DMS79 (cell line): ENCODE data around the gene SYTL1.

Source experiments
- DNase-seq: peaks from one replicate; lab custom pipeline; 2025; lab: John Stamatoyannopoulos, UW

The SYTL1 gene

GRCh38 chr1:27348861-27349783 lies 7.3 kb downstream of the SYTL1 start:
- DNase-seq = peak; percentile 73

GRCh38 chr1:27349784-27350662 lies 8.2 kb downstream of the SYTL1 start:
- DNase-seq = peak; percentile 24

GRCh38 chr1:27350663-27351540 lies 9.1 kb downstream of the SYTL1 start:
- DNase-seq = peak; percentile 70

GRCh38 chr1:27351541-27352107 lies 9.8 kb downstream of the SYTL1 start:
- DNase-seq = no peak

- no peak for DNase-seq
Observed at GRCh38 chr1:27353166-27353565, 11.3 kb downstream of the SYTL1 start.

- DNase-seq = no peak
Observed at GRCh38 chr1:27353629-27354028, 11.8 kb downstream of the SYTL1 start.

GRCh38 chr1:27355683-27356082 lies 13.9 kb downstream of the SYTL1 start:
- no peak for DNase-seq

- DNase-seq = no peak
Observed at GRCh38 chr1:27356277-27356618, 14.4 kb downstream of the SYTL1 start.

GRCh38 chr1:27356619-27357280 lies 14.9 kb downstream of the SYTL1 start:
- no peak for DNase-seq

- DNase-seq = no peak
Observed at GRCh38 chr1:27357281-27358037, 15.6 kb downstream of the SYTL1 start.

GRCh38 chr1:27358038-27358927 lies 16.5 kb downstream of the SYTL1 start:
- DNase-seq = no peak

GRCh38 chr1:27358928-27359313 lies 17.1 kb downstream of the SYTL1 start:
- DNase-seq = no peak

- no peak for DNase-seq
Observed at GRCh38 chr1:27359822-27360158, 18.0 kb downstream of the SYTL1 start.

GRCh38 chr1:27360159-27361043 lies 18.6 kb downstream of the SYTL1 start:
- DNase-seq = no peak

GRCh38 chr1:27361044-27361402 lies 19.2 kb downstream of the SYTL1 start:
- no peak for DNase-seq

GRCh38 chr1:27361553-27361952 lies 19.7 kb downstream of the SYTL1 start:
- DNase-seq = no peak

- DNase-seq = no peak
Observed at GRCh38 chr1:27363766-27364695, 22.2 kb downstream of the SYTL1 start.
